Activated CD4-positive, alpha-beta T cell treated with anti-CD3 and anti-CD28 coated beads for 1 hour (primary cell): Measurements from ENCODE around the gene DDIAS.
A peak's percentile ranks its signal among the peaks of the same experiment; 100 is the strongest.
"Not testable (repeated sequence)": the region's sequence is repeated elsewhere in the genome, so short reads cannot be mapped to it uniquely, and the experiment has no call there.

Source experiments
- DNase-seq: peaks from one replicate; pipeline ENCODE4 v3.0.0-alpha.2; 2020

The DDIAS gene

GRCh38 chr11:82901165-82901921, at the start of gene DDIAS:
Gene DDIAS (plus strand): TSS chr11:82901736. CDS start chr11:82914739, 13,003 bp downstream.
- DNase-seq = peak; percentile 84

- DNase-seq = no peak
These were observed 47.3 kb upstream of the DDIAS start for GRCh38 chr11:82854242-82854641.

GRCh38 chr11:82854916-82855315, 46.6 kb upstream of the DDIAS start:
- DNase-seq = not testable (repeated sequence)

- DNase-seq = no peak
These were observed 45.9 kb upstream of the DDIAS start for GRCh38 chr11:82855616-82856015.

GRCh38 chr11:82857145-82857544, 44.4 kb upstream of the DDIAS start:
- no peak for DNase-seq

- DNase-seq = no peak
These were observed 43.4 kb upstream of the DDIAS start for GRCh38 chr11:82858133-82858532.

- DNase-seq = no peak
These were observed 42.9 kb upstream of the DDIAS start for GRCh38 chr11:82858556-82859091.

- DNase-seq = no peak
These were observed 41.8 kb upstream of the DDIAS start for GRCh38 chr11:82859750-82860149.

GRCh38 chr11:82862379-82862778, 39.2 kb upstream of the DDIAS start:
- no peak for DNase-seq

- DNase-seq = no peak
These were observed 38.3 kb upstream of the DDIAS start for GRCh38 chr11:82863209-82863608.

- DNase-seq = peak; percentile 10
These were observed 37.3 kb upstream of the DDIAS start for GRCh38 chr11:82864268-82864667.

GRCh38 chr11:82865841-82866240, 35.7 kb upstream of the DDIAS start:
- no peak for DNase-seq

- DNase-seq = peak; percentile 43
These were observed 33.9 kb upstream of the DDIAS start for GRCh38 chr11:82867495-82868082.

GRCh38 chr11:82869657-82870056, 31.9 kb upstream of the DDIAS start:
- no peak for DNase-seq

- DNase-seq = no peak
These were observed 29.9 kb upstream of the DDIAS start for GRCh38 chr11:82871646-82872045.

- no peak for DNase-seq
These were observed 29.0 kb upstream of the DDIAS start for GRCh38 chr11:82872377-82873150.

- DNase-seq = no peak
These were observed 27.6 kb upstream of the DDIAS start for GRCh38 chr11:82873919-82874333.

GRCh38 chr11:82874646-82875523, 26.7 kb upstream of the DDIAS start:
- DNase-seq = no peak

- DNase-seq = no peak
These were observed 17.7 kb upstream of the DDIAS start for GRCh38 chr11:82883853-82884252.

- DNase-seq = no peak
These were observed 12.2 kb upstream of the DDIAS start for GRCh38 chr11:82889133-82890001.

- no peak for DNase-seq
These were observed 11.6 kb upstream of the DDIAS start for GRCh38 chr11:82890002-82890341.

- no peak for DNase-seq
These were observed 10.6 kb upstream of the DDIAS start for GRCh38 chr11:82890936-82891335.
